ENCODE data around the gene AP3D1.

- TF ChIP-seq POLR2A (IDR thresholded peaks at IDR 0.05; ENCODE audit: extremely low read depth, insufficient read length) = no peak
- no peak for TF ChIP-seq CTCF (IDR thresholded peaks at IDR 0.05; ENCODE audit: low read depth, low read length)
Observed at GRCh38 chr19:2173388-2173766, 22.0 kb upstream of the AP3D1 start.
